Ishikawa (cell line): ENCODE measurements around the gene PRR16.

Experiments used
- CEBPB ChIP-seq: IDR thresholded peaks from 2 replicates; pipeline ENCODE4 v1.6.1; 2012
- CREB1 ChIP-seq: IDR thresholded peaks from 2 replicates; pipeline ENCODE4 v1.6.1; 2012; ENCODE audit warnings: low read depth
- EGR1 ChIP-seq: IDR thresholded peaks from 2 replicates; pipeline ENCODE4 v1.6.1; 2012
- EP300 ChIP-seq: IDR thresholded peaks from 2 replicates; pipeline ENCODE4 v1.6.1; 2012; ENCODE audit warnings: borderline replicate concordance
- FOXM1 ChIP-seq: IDR thresholded peaks from 2 replicates; pipeline ENCODE4 v1.6.1; 2012; ENCODE audit warnings: low read depth, borderline replicate concordance
- NFIC ChIP-seq: IDR thresholded peaks from 2 replicates; pipeline ENCODE4 v1.6.1; 2012
- RAD21 ChIP-seq: IDR thresholded peaks from 2 replicates; pipeline ENCODE4 v1.6.1; 2012; ENCODE audit warnings: low read depth
- TAF1 ChIP-seq: IDR thresholded peaks from 2 replicates; pipeline ENCODE4 v1.6.1; 2012; ENCODE audit warnings: low read depth, mild to moderate bottlenecking
- TCF12 ChIP-seq: IDR thresholded peaks from 2 replicates; pipeline ENCODE4 v1.6.1; 2012; ENCODE audit warnings: low read depth
- TEAD4 ChIP-seq: IDR thresholded peaks from 2 replicates; pipeline ENCODE4 v1.6.1; 2012
- YY1 ChIP-seq: IDR thresholded peaks from 2 replicates; pipeline ENCODE4 v1.6.1; 2012; ENCODE audit warnings: low read depth
- ZBTB7A ChIP-seq: IDR thresholded peaks from 2 replicates; pipeline ENCODE4 v1.6.1; 2012; ENCODE audit warnings: low read depth
- TF ChIP-seq, protein P1 (sequence below): IDR thresholded peaks from 2 replicates; pipeline ENCODE4 v1.6.1; 2012
- TF ChIP-seq, protein P2 (sequence below): IDR thresholded peaks from 2 replicates; pipeline ENCODE4 v1.6.1; 2012; ENCODE audit warnings: low read depth, mild to moderate bottlenecking
- TF ChIP-seq, protein P3 (sequence below): IDR thresholded peaks from 2 replicates; pipeline ENCODE4 v1.6.1; 2012

Gene PRR16

GRCh38 chr5:120697147-120697546 is 233.0 kb downstream of the PRR16 start:
- no peak for TF ChIP-seq TCF12
- TF ChIP-seq RAD21: no peak
- no peak for TF ChIP-seq ZBTB7A
- no peak for TF ChIP-seq TAF1
- TF ChIP-seq, protein P1, sequence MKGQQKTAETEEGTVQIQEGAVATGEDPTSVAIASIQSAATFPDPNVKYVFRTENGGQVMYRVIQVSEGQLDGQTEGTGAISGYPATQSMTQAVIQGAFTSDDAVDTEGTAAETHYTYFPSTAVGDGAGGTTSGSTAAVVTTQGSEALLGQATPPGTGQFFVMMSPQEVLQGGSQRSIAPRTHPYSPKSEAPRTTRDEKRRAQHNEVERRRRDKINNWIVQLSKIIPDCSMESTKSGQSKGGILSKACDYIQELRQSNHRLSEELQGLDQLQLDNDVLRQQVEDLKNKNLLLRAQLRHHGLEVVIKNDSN: no peak
- no peak for TF ChIP-seq FOXM1

- TF ChIP-seq, protein P2, sequence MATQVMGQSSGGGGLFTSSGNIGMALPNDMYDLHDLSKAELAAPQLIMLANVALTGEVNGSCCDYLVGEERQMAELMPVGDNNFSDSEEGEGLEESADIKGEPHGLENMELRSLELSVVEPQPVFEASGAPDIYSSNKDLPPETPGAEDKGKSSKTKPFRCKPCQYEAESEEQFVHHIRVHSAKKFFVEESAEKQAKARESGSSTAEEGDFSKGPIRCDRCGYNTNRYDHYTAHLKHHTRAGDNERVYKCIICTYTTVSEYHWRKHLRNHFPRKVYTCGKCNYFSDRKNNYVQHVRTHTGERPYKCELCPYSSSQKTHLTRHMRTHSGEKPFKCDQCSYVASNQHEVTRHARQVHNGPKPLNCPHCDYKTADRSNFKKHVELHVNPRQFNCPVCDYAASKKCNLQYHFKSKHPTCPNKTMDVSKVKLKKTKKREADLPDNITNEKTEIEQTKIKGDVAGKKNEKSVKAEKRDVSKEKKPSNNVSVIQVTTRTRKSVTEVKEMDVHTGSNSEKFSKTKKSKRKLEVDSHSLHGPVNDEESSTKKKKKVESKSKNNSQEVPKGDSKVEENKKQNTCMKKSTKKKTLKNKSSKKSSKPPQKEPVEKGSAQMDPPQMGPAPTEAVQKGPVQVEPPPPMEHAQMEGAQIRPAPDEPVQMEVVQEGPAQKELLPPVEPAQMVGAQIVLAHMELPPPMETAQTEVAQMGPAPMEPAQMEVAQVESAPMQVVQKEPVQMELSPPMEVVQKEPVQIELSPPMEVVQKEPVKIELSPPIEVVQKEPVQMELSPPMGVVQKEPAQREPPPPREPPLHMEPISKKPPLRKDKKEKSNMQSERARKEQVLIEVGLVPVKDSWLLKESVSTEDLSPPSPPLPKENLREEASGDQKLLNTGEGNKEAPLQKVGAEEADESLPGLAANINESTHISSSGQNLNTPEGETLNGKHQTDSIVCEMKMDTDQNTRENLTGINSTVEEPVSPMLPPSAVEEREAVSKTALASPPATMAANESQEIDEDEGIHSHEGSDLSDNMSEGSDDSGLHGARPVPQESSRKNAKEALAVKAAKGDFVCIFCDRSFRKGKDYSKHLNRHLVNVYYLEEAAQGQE: no peak
- TF ChIP-seq RAD21: no peak
Measured at GRCh38 chr5:120703918-120704587, 240.0 kb downstream of the PRR16 start.

- TF ChIP-seq CREB1: no peak
Measured at GRCh38 chr5:120706877-120707276, 242.8 kb downstream of the PRR16 start.

DNA sequence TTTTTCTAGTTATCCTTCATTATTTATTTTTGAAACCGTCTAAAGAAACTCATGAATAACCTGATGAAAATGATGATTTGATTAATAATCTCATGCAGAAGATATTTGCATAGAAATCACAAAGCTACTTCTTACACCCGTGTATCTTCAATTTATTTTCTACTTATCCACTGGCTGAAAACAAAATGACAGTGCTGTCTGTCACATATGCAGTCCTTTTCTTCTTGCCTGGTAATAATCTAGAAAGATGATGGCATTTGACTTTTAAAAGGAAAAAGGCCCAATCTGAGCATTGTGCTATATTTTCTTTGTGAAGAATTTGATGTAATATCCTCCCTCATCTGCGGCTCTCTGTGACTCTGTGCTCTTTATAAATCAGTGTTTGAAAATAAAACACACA is 253.3 kb downstream of the PRR16 start:
- TF ChIP-seq, protein P3, sequence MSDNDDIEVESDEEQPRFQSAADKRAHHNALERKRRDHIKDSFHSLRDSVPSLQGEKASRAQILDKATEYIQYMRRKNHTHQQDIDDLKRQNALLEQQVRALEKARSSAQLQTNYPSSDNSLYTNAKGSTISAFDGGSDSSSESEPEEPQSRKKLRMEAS: no peak
- TF ChIP-seq TAF1: no peak
- no peak for TF ChIP-seq YY1
- no peak for TF ChIP-seq RAD21
- TF ChIP-seq, protein P1: no peak
- TF ChIP-seq EGR1: no peak
- no peak for TF ChIP-seq FOXM1
- TF ChIP-seq NFIC: no peak
- no peak for TF ChIP-seq ZBTB7A
- TF ChIP-seq TCF12: no peak
- no peak for TF ChIP-seq EP300
- TF ChIP-seq CEBPB: no peak
- TF ChIP-seq, protein P2: no peak
- TF ChIP-seq CREB1: no peak
- TF ChIP-seq TEAD4: no peak

GRCh38 chr5:120730214-120730613 is 266.1 kb downstream of the PRR16 start:
- TF ChIP-seq, protein P1: no peak

DNA sequence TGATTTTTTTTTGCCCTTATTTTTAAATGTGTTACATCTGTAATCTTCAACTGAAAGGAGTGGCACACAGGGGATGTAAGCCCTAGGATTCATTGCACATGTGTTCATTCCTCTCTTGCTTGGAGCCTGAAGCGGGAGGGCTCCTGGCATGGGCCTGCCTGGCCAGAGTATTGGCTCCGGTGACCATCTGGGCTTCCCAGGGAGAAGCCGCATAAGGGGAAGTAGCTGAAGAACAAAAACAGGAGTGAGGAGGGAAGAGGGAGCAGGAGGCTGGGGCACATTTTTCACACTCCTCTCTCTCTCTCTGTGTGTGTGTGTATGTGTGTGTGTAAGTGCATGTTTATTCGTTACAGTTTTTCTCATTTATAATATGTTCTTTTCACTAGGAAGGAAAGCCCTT is 269.9 kb downstream of the PRR16 start:
- no peak for TF ChIP-seq ZBTB7A
- no peak for TF ChIP-seq RAD21
- no peak for TF ChIP-seq CEBPB
- no peak for TF ChIP-seq EP300
- TF ChIP-seq TAF1: no peak
- no peak for TF ChIP-seq TCF12
- no peak for TF ChIP-seq NFIC

DNA sequence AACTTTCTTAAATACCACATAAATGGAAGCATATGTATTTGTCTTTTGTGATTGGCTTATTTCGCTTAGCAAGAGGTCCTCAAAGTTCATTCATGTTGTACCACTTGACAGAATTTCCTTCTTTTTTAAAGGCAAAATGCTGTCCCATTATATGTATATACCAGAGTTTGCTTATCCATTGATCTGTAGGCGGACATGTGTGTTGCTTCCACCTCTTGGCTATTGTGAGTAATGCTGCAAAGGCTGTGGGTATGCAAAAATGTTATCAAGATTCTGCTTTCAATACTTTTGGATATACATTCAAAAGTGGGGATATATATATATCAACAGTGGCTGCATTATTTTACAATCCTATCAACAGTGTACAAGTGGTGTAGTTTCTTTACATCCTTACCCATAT is 271.0 kb downstream of the PRR16 start:
- TF ChIP-seq EP300: no peak
- no peak for TF ChIP-seq RAD21
- TF ChIP-seq, protein P2: no peak
- TF ChIP-seq CREB1: no peak
- TF ChIP-seq ZBTB7A: no peak
- no peak for TF ChIP-seq TAF1
- TF ChIP-seq, protein P3: no peak
- no peak for TF ChIP-seq EGR1
- TF ChIP-seq CEBPB: no peak
- TF ChIP-seq, protein P1: no peak
- TF ChIP-seq FOXM1: no peak
- TF ChIP-seq TEAD4: no peak
- TF ChIP-seq YY1: no peak
- TF ChIP-seq NFIC: no peak
- no peak for TF ChIP-seq TCF12
